ENCODE results near the gene TRIM2. TPM values are rescaled to one million over a fixed set of nuclear protein-coding genes. Genes with fewer than 3 reads are reported as not detected.

Gene TRIM2
- total RNA-seq, 2 donors from 2014 or later: 54.5 to 70.4 TPM

- no peaks in the 10 kb centered on the region for H3K27me3 ChIP-seq (replicated peaks; ENCODE audit: insufficient read depth)
- H3K27ac ChIP-seq: no peak overlapping the region
- no peak overlapping the region for H3K4me3 ChIP-seq
- no peak for DNase-seq (ENCODE audit: low spot score)
- TF ChIP-seq POLR2AphosphoS5 (IDR thresholded peaks at IDR 0.05) (no peak), CTCF (IDR thresholded peaks at IDR 0.05) (no peak), POLR2A (IDR thresholded peaks at IDR 0.05) (no peak)
- H3K36me3 ChIP-seq: no peaks in the 10 kb centered on the region
- 73% methylated on average over 5 of the region's 5 CpGs for WGBS
- no peaks in the 10 kb centered on the region for H3K9me3 ChIP-seq
- intact Hi-C loops (cut with DNase I): no loop called here
- no peaks in the 10 kb centered on the region for H3K4me1 ChIP-seq (replicated peaks)
These were observed 7.9 kb downstream of the TRIM2 start for GRCh38 chr4:153211986-153212728.

DNA sequence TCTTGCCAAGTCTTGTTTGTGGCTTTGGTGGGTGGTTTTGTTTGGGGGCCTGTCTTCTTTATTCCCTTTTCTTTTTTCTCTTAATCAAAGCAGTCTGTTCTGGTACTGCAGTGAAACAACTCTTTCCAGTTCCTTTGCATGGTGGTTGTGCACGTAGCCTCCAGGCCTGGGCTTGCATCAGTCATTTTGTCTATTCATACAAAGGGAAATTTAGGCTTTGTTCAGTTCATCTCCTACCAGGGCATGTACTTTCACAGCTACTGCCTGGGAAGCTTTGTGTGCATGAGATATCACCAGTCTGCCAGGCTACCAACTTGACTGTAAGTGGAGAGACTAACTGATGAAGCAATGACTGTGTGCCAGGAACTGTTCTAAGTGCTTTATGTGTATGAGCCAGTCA, 8.5 kb downstream of the TRIM2 start:
- WGBS: 63% methylated on average over 1 of the region's 1 CpG
- no peaks in the 10 kb centered on the region for H3K9me3 ChIP-seq
- H3K4me1 ChIP-seq (replicated peaks): no peaks in the 10 kb centered on the region
- H3K4me3 ChIP-seq: no peak overlapping the region
- intact Hi-C loops (cut with DNase I): no loop called here
- no peaks in the 10 kb centered on the region for H3K27me3 ChIP-seq (replicated peaks; ENCODE audit: insufficient read depth)
- H3K27ac ChIP-seq: no peak overlapping the region
- DNase-seq (ENCODE audit: low spot score): no peak
- no peaks in the 10 kb centered on the region for H3K36me3 ChIP-seq
- TF ChIP-seq POLR2A (IDR thresholded peaks at IDR 0.05): no peak
- TF ChIP-seq CTCF (IDR thresholded peaks at IDR 0.05): no peak
- TF ChIP-seq POLR2AphosphoS5 (IDR thresholded peaks at IDR 0.05): no peak

DNA sequence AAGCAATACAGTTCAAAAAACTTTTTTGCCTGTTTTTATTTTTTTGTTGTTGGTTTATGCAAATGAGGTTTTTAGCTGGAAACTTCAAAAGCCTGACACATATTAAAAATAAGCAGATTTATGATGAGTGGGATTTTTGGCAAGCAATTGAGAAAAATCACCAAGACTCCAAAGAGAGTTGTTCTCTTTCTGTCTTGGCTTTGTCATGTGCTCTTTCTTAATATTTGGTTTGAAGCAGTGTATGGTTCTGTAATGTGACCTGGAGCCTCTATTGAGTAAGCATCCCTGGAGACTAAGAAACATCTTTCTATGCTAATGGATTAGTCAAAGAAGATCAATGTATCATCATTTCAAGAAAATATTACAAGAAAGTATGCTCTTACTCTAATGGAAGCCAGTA, 11.7 kb downstream of the TRIM2 start:
- intact Hi-C loops (cut with DNase I): no loop called here
- no peaks in the 10 kb centered on the region for H3K27me3 ChIP-seq (replicated peaks; ENCODE audit: insufficient read depth)
- no peak overlapping the region for H3K27ac ChIP-seq
- no peaks in the 10 kb centered on the region for H3K9me3 ChIP-seq
- no peak for DNase-seq (ENCODE audit: low spot score)
- no peaks in the 10 kb centered on the region for H3K4me1 ChIP-seq (replicated peaks)
- H3K4me3 ChIP-seq: no peak overlapping the region
- H3K36me3 ChIP-seq: no peaks in the 10 kb centered on the region
- TF ChIP-seq POLR2A (IDR thresholded peaks at IDR 0.05) (no peak), POLR2AphosphoS5 (IDR thresholded peaks at IDR 0.05) (no peak), CTCF (IDR thresholded peaks at IDR 0.05) (no peak)

DNA sequence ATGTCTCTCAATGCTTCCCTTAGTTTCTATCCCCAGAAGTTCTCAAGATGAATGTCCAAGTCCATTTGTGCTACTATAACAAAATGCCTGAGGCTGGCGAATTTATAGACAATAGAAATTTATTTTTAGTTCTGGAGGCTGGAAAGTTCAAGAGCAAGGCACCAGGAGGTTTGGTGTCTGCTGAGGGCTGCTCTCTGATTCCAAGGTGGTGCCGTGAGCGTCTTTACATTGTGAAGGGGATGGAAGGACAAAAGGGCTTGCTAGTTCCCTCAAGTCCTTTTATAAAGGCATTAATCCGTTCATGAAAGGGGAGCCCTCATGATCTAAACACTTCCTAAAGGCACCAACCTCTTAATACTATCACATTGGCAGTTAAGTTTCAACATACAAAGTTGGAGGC, 12.3 kb downstream of the TRIM2 start:
- TF ChIP-seq POLR2AphosphoS5 (IDR thresholded peaks at IDR 0.05) (no peak), POLR2A (IDR thresholded peaks at IDR 0.05) (no peak), CTCF (IDR thresholded peaks at IDR 0.05) (no peak)
- no peaks in the 10 kb centered on the region for H3K4me1 ChIP-seq (replicated peaks)
- no peaks in the 10 kb centered on the region for H3K9me3 ChIP-seq
- 98% methylated on average over 4 of the region's 4 CpGs for WGBS
- H3K36me3 ChIP-seq: no peaks in the 10 kb centered on the region
- H3K4me3 ChIP-seq: no peak overlapping the region
- no peak overlapping the region for H3K27ac ChIP-seq
- H3K27me3 ChIP-seq (replicated peaks; ENCODE audit: insufficient read depth): no peaks in the 10 kb centered on the region
- intact Hi-C loops (cut with DNase I): no loop called here
- no peak for DNase-seq (ENCODE audit: low spot score)

GRCh38 chr4:153217440-153217839, 13.2 kb downstream of the TRIM2 start:
- H3K9me3 ChIP-seq: no peaks in the 10 kb centered on the region
- H3K27me3 ChIP-seq (replicated peaks; ENCODE audit: insufficient read depth): no peaks in the 10 kb centered on the region
- TF ChIP-seq POLR2AphosphoS5 (IDR thresholded peaks at IDR 0.05) (no peak), POLR2A (IDR thresholded peaks at IDR 0.05) (no peak), CTCF (IDR thresholded peaks at IDR 0.05) (no peak)
- H3K36me3 ChIP-seq: no peaks in the 10 kb centered on the region
- H3K4me3 ChIP-seq: no peak overlapping the region
- H3K4me1 ChIP-seq (replicated peaks): no peaks in the 10 kb centered on the region
- intact Hi-C loops (cut with DNase I): no loop called here
- no peak overlapping the region for H3K27ac ChIP-seq
- DNase-seq (ENCODE audit: low spot score): no peak

Data from prostate gland (tissue), 2 donors.